Peyer's patch (tissue), 4 donors: ENCODE data around the gene HS3ST5.

Source experiments
- CTCF ChIP-seq, 6 experiments: fragments of 450-650 bp in 4 of 6; fragments of 200-600 bp in 2 of 6; sonication (generic) in 1 of 6; IDR thresholded peaks; one replicate each; pipeline ENCODE4 v1.5.1; 2017 to 2019; ENCODE audit warnings: antibody characterized with exemption in 6 of 6, mild to moderate bottlenecking in 3 of 6, moderate library complexity in 1 of 6
- POLR2A ChIP-seq, 2 donors: fragments of 450-650 bp; IDR thresholded peaks; one replicate each; pipeline ENCODE4 v1.5.1; 2017; ENCODE audit warnings: antibody characterized with exemption in 2 of 2, mild to moderate bottlenecking in 2 of 2, moderate library complexity in 2 of 2

DNA sequence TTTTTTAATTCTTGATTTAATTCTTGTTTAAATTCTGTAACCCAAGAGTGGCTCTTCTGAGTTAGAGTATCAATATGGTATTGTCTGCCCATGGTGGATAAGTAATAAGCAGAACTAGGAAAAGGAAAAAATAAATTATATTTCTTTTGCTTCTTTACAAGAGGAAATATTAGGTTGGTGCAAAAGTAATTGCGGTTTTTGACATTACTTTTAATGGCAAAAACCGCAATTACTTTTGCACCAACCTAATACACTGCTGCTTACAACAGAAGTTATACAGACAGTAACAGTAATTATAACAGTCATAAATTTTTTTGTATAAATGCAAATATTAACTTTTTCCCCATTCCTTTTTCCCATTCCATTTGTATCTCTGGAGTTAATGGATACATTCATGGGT lies 65.6 kb downstream of the HS3ST5 start:
- TF ChIP-seq CTCF (IDR thresholded peaks at IDR 0.05) (no peak), POLR2A (IDR thresholded peaks at IDR 0.05) (no peak)
